GM12878 (cell line): ENCODE measurements around the gene POLD2. TPM values are rescaled to one million over a fixed set of nuclear protein-coding genes. Genes with fewer than 3 reads are reported as not detected.

Source experiments
- ATAC-seq: fragments of 200-7000 bp; cut with Tn5 transposase; 3 replicates; pipeline ENCODE4 v1.9.1; 2020; ENCODE audit warnings: mild to moderate bottlenecking, moderate library complexity
- BruUV-seq: library from RNA; stranded (reverse); fragments of 400-500 nt; replicated peaks from 2 replicates; lab custom pipeline; 2021; lab: Mats Ljungman, UMichigan
- CTCF ChIA-PET: fragments of 300-600 bp; sonication (Branson Sonifier 250); formaldehyde crosslinking; extraction: SDS; loops from one replicate; lab custom pipeline; 2021; ENCODE audit warnings: inconsistent platforms; lab: Yijun Ruan, JAX
- POLR2A ChIA-PET: fragments of 350-600 bp; formaldehyde crosslinking; extraction: SDS; loops from one replicate; lab custom pipeline; 2021; ENCODE audit warnings: inconsistent platforms; lab: Charles Lee
- RAD21 ChIA-PET: fragments of 300-600 bp; sonication (Branson Sonifier 250); formaldehyde crosslinking; loops from one replicate; lab custom pipeline; 2023; ENCODE audit warnings: antibody characterized with exemption; ENCODE audit not compliant: unreplicated experiment; lab: Charles Lee
- SMC1A ChIA-PET: fragments of 300-600 bp; sonication (Branson Sonifier 250); formaldehyde crosslinking; loops from one replicate; lab custom pipeline; 2023; ENCODE audit not compliant: unreplicated experiment, uncharacterized antibody; lab: Charles Lee
- DNase-seq: peaks from one replicate; pipeline ENCODE4 v3.0.0-alpha.2; 2011; ENCODE audit warnings: low read depth, low spot score
- FAIRE-seq: peaks from 3 replicates; lab custom pipeline; 2011; peaks lifted over from hg19 to GRCh38; lab: Jason Lieb, UNC
- H2AFZ ChIP-seq: 2 replicates; pipeline ENCODE4 v1.6.0; 2011; ENCODE audit warnings: low read depth, low read length, control low read depth; ENCODE audit not compliant: control insufficient read depth
- H3K27ac ChIP-seq: 2 replicates; pipeline ENCODE4 v1.5.1; 2011; ENCODE audit warnings: control low read depth; ENCODE audit not compliant: control insufficient read depth, insufficient read depth
- H3K27me3 ChIP-seq, 2 experiments: replicated peaks in 1 of 2; 2 replicates each; pipeline versions ENCODE4 v1.6.0 to v1.6.1; 2011; ENCODE audit warnings: low read length in 1 of 2; ENCODE audit not compliant: control insufficient read depth in 2 of 2, insufficient read depth in 2 of 2
- H3K36me3 ChIP-seq, 2 experiments: 2 replicates each; pipeline ENCODE4 v1.5.1; 2011; ENCODE audit warnings: low read length in 1 of 2; ENCODE audit not compliant: control insufficient read depth in 2 of 2, insufficient read depth in 2 of 2
- H3K4me1 ChIP-seq: 2 replicates; pipeline ENCODE4 v1.6.1; 2011; ENCODE audit warnings: mild to moderate bottlenecking, low read length, moderate library complexity, mixed read lengths; ENCODE audit not compliant: control insufficient read depth, insufficient read depth
- H3K4me2 ChIP-seq: 2 replicates; pipeline ENCODE4 v1.6.0; 2011; ENCODE audit warnings: control low read depth; ENCODE audit not compliant: control insufficient read depth, insufficient read depth
- H3K4me3 ChIP-seq: fragments of 200-600 bp; sonication (generic); 2 replicates; pipeline ENCODE4 v1.5.1; 2016
- H3K79me2 ChIP-seq: 2 replicates; pipeline ENCODE4 v1.6.0; 2011; ENCODE audit warnings: low read length; ENCODE audit not compliant: control insufficient read depth, insufficient read depth
- H3K9ac ChIP-seq: 2 replicates; pipeline ENCODE4 v1.8.0; 2011; ENCODE audit warnings: low read length, control low read depth, mixed read lengths; ENCODE audit not compliant: control insufficient read depth, insufficient read depth
- H3K9me3 ChIP-seq: replicated peaks from 3 replicates; pipeline ENCODE4 v1.5.1; 2011; ENCODE audit warnings: mild to moderate bottlenecking, low read length; ENCODE audit not compliant: control insufficient read depth, insufficient read depth
- H4K20me1 ChIP-seq: 2 replicates; pipeline ENCODE4 v1.6.0; 2011; ENCODE audit not compliant: control insufficient read depth, insufficient read depth
- BHLHE40 ChIP-seq, 2 experiments: fragments of 450-650 bp in 1 of 2; IDR thresholded peaks; 2 replicates each; pipeline ENCODE4 v1.6.1; 2011 to 2017; ENCODE audit warnings: low read depth in 2 of 2, borderline replicate concordance in 1 of 2, improper control_type of control experiment in 1 of 2, low read length in 1 of 2, mild to moderate bottlenecking in 1 of 2
- EZH2 ChIP-seq: IDR thresholded peaks from 2 replicates; pipeline ENCODE4 v1.6.1; 2012; ENCODE audit warnings: low read depth, mild to moderate bottlenecking, control low read depth, inconsistent platforms, low read length, borderline replicate concordance; ENCODE audit not compliant: control insufficient read depth
- GABPA ChIP-seq: IDR thresholded peaks from 2 replicates; pipeline ENCODE4 v1.6.1; 2014; ENCODE audit warnings: antibody characterized with exemption, low read depth, mild to moderate bottlenecking, inconsistent platforms
- MTA3 ChIP-seq: IDR thresholded peaks from 2 replicates; pipeline ENCODE4 v1.6.1; 2012; ENCODE audit warnings: low read length, inconsistent platforms, borderline replicate concordance
- MXI1 ChIP-seq: fragments of 150-350 bp; IDR thresholded peaks from 2 replicates; pipeline ENCODE4 v1.6.1; 2011; ENCODE audit warnings: low read depth, mild to moderate bottlenecking, inconsistent platforms, low read length, improper control_type of control experiment
- NRF1 ChIP-seq: conservative IDR thresholded peaks from 2 replicates; pipeline ENCODE4 v1.6.1; 2011; ENCODE audit warnings: mild to moderate bottlenecking, low read depth, low read length, improper control_type of control experiment
- SUZ12 ChIP-seq: fragments of 200-600 bp; sonication (generic); IDR thresholded peaks from one replicate; pipeline ENCODE4 v1.6.1; 2018; ENCODE audit warnings: antibody characterized with exemption, mild to moderate bottlenecking; ENCODE audit not compliant: unreplicated experiment
- YY1 ChIP-seq: IDR thresholded peaks from 2 replicates; pipeline ENCODE4 v1.6.1; 2011; ENCODE audit warnings: low read depth, mild to moderate bottlenecking, low read length
- WGBS: methylation state at CpG from one replicate; pipeline ENCODE4 v1.1.6; 2016; ENCODE audit warnings: low lambda C conversion rate; ENCODE audit not compliant: insufficient replicate concordance, insufficient coverage; ENCODE audit errors: missing lambda C conversion rate; 5-methylcytosine and 5-hydroxymethylcytosine counted together
- in situ Hi-C: fragments of 300-500 bp; cut with MboI; formaldehyde crosslinking; loops from 9 replicates; pipeline ENCODE4 v1.14.3; 2018; ENCODE audit warnings: mixed read lengths
- intact Hi-C: fragments of 100-400 bp; cut with micrococcal nuclease; formaldehyde crosslinking; loops from one replicate; pipeline ENCODE4 v1.14.2; 2022; ENCODE audit not compliant: unreplicated experiment
- polyA plus RNA-seq, 11 experiments: library from polyadenylated mRNA; depleted of rRNA in 4 of 11; unstranded in 6 of 11; stranded (reverse) in 5 of 11; fragments of >200 nt; fragmentation: Nextera tagmentation in 4 of 11; fragmentation: Illumina TruSeq in 1 of 11; extraction: Ambion mirVana in 4 of 11; extraction: Trizol in 1 of 11; gene quantifications; 1 replicate in 1 of 11; 2 replicates in 10 of 11; pipeline versions ENCODE4 v1.2.1 to v1.2.3, GENCODE V29; 2011 to 2016; ENCODE audit warnings: inconsistent platforms in 2 of 11, missing spikeins in 2 of 11, low read depth in 1 of 11
- total RNA-seq, 4 experiments: library from RNA; depleted of rRNA in 3 of 4; stranded (reverse); fragments of >200 nt in 3 of 4; fragmentation: Illumina TruSeq in 1 of 4; extraction: Trizol in 1 of 4; gene quantifications; 2 replicates each; pipeline versions ENCODE4 v1.2.1 to v1.2.3, GENCODE V29; 2013 to 2021
- TF ChIP-seq, protein P1 (sequence below): IDR thresholded peaks from 2 replicates; pipeline ENCODE4 v1.6.1; 2011; ENCODE audit warnings: low read depth, low read length, improper control_type of control experiment, borderline replicate concordance

POLD2 gene
- total and polyA plus RNA-seq, 10 of the 15 experiments (the other 5 are each of a cell fraction or from before 2014, with no cell fraction given) = 19.1 to 287 (median 169) TPM

DNA sequence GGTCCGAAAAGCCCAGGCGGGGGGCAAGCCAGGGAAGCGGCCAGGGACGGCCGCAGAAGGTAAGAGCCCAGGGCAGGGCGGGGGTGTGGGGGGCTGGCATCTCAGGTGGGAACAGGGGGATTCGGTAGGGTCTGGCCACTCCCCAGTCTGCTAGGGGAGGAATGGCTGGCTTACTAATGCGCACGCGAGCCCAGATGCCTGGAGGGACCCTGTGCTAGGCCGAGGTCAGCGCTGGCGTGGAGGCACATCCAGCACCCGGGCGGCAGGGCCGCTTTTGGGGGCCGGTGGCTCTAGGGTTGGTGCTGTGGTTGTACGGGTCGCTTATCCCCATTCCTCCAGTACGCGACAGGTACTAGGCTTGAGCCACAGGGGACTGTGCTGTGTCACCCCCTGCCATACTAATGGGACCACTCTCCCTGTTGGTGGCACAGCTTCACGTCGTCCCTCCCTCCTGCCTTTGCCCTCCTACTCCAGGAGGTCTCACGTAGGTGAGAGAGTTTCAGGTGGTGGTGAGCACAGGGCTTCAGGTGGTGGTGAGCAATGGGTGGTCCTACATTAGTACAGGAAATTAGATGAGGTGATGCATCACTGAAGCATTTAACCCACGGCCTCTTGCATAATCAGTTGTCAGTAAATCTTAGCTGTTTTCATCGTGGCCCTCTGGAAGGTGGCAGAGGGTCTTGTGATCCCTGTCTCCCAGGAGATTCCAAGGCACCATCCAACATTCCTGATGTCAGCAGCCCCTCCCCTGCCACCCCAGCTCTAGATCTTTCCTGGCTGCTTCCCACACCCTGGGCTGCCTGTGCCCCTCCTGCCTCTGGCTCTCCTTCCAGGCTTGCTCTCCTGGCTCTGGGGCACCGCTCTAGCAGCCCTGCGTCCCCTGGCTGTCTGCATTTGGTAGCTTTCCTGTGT, 18.2 kb downstream of the POLD2 start:
- H3K4me3 ChIP-seq = no peak overlapping the region
- H3K4me1 ChIP-seq = no peaks in the 10 kb centered on the region
- peaks cover 11 to 15% of the 10 kb centered on the region in 2 experiments for H3K27me3 ChIP-seq
- DNase-seq (no peak), ATAC-seq (peak; percentile 7; the same call in 2 of the 3 replicates), FAIRE-seq (no peak)
- no peaks in the 10 kb centered on the region for H4K20me1 ChIP-seq
- no peaks in the 10 kb centered on the region for H3K36me3 ChIP-seq
- no TSS peak for BruUV-seq
- SMC1A ChIA-PET = no interaction called here
- RAD21 ChIA-PET = interaction anchor here (0.6 kb wide), 1 partner anchor 89 kb away, joined by 3 read pairs; no protein-coding TSS in a partner anchor
- H3K4me2 ChIP-seq = no peak overlapping the region
- POLR2A ChIA-PET = no interaction called here
- no peak for TF ChIP-seq NRF1
- TF ChIP-seq EZH2 = 0 out of 2 replicates have a peak, but pooled peaks have one; percentile 40
- intact Hi-C loops (no loop called here), in situ Hi-C loops (no loop called here)
- no peak overlapping the region for H3K9ac ChIP-seq
- no peaks in the 10 kb centered on the region for H3K79me2 ChIP-seq
- CTCF ChIA-PET = interaction anchor here (1.0 kb wide), 1 partner anchor 17 kb away, joined by 3 read pairs; no protein-coding TSS in a partner anchor
- no peaks in the 10 kb centered on the region for H3K9me3 ChIP-seq
- no peak overlapping the region for H2AFZ ChIP-seq
- no peak overlapping the region for H3K27ac ChIP-seq
- 17% methylated on average over 22 of the region's 28 CpGs for WGBS

DNA sequence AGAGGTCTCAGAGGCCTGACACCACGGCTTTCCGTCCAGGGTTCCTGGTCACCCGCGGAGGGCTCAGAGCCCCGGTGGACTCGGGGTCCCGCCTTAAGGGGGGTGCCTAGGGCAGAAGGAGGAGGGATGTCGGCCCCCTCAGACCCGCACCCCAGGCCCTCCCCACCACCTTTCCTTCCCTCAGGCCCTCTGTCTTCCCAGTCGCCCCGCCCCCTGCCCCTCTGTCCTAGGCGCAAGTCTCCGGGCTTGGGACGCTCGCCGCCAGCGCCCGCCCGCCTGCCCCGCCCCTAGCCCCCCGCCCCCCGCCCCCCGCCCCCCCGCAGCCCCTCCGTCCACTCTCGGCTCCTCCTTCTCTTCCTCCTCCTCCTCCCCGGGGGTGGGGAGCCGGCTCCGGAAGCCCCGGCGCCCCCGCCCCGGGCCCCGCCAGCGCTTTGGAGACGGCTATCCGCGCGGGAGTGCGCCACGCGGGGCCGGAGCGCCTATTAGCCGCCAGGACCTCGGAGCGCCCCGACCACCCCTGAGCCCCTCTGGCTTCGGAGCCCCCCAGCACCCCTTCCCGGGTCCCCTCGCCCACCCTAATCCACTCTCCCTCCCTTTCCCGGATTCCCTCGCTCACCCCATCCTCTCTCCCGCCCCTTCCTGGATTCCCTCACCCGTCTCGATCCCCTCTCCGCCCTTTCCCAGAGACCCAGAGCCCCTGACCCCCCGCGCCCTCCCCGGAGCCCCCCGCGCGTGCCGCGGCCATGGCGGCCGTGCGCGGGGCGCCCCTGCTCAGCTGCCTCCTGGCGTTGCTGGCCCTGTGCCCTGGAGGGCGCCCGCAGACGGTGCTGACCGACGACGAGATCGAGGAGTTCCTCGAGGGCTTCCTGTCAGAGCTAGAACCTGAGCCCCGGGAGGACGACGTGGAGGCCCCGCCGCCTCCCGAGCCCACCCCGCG, 19.2 kb downstream of the POLD2 start, which contains the start of gene AEBP1:
TSS of gene AEBP1 (plus strand) at position 423 of the 937 bp plus-strand sequence. CDS start at position 744, 321 bp downstream.
- H2AFZ ChIP-seq = no peak within 1 kb of the TSS
- no TSS peak for BruUV-seq
- no peak within 1 kb of the TSS for H3K9ac ChIP-seq
- SMC1A ChIA-PET = no interaction called here
- TF ChIP-seq GABPA = no peak
- no peak for TF ChIP-seq MXI1
- TF ChIP-seq YY1 = 0 out of 2 replicates have a peak, but pooled peaks have one; percentile 16
- TF ChIP-seq SUZ12 = peak; percentile 84
- TF ChIP-seq MTA3 = no peak
- TF ChIP-seq BHLHE40 (IDR thresholded peaks at IDR 0.05; ENCODE audit: borderline replicate concordance in 1 of 2, low read depth in 2 of 2, low read length in 1 of 2) = no peak
- TF ChIP-seq, protein P1, sequence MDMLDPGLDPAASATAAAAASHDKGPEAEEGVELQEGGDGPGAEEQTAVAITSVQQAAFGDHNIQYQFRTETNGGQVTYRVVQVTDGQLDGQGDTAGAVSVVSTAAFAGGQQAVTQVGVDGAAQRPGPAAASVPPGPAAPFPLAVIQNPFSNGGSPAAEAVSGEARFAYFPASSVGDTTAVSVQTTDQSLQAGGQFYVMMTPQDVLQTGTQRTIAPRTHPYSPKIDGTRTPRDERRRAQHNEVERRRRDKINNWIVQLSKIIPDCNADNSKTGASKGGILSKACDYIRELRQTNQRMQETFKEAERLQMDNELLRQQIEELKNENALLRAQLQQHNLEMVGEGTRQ = no peak
- no peaks in the 10 kb centered on the region for H4K20me1 ChIP-seq
- no peak within 1 kb of the TSS for H3K4me2 ChIP-seq
- H3K27ac ChIP-seq = no peak within 1 kb of the TSS
- H3K4me3 ChIP-seq = no peak within 1 kb of the TSS
- DNase-seq = no peak
- RAD21 ChIA-PET = no interaction called here
- no peaks in the 10 kb centered on the region for H3K36me3 ChIP-seq
- CTCF ChIA-PET = no interaction called here
- ATAC-seq = peak; percentile 44; the same call in 2 of the 3 replicates
- WGBS = 13% methylated on average over 31 of the region's 87 CpGs
- no peaks in the 10 kb centered on the region for H3K9me3 ChIP-seq
- no peaks in the 10 kb centered on the region for H3K79me2 ChIP-seq
- POLR2A ChIA-PET = no interaction called here
- FAIRE-seq = no peak
- in situ Hi-C loops = no loop called here
- intact Hi-C loops = no loop called here
- no peaks in the 10 kb centered on the region for H3K4me1 ChIP-seq
- H3K27me3 ChIP-seq = peaks cover 11 to 15% of the 10 kb centered on the region in 2 experiments
